Glomerular endothelial cell (primary cell): ENCODE measurements around the gene TRAF5. TPM values are rescaled to one million over a fixed set of nuclear protein-coding genes. Genes with fewer than 3 reads are reported as not detected.

Experiments used
- DNase-seq: peaks from one replicate; pipeline ENCODE4 v3.0.0-alpha.2; 2011; ENCODE audit warnings: low read depth, low spot score; ENCODE audit errors: extremely low read depth
- total RNA-seq: library from RNA; depleted of rRNA; stranded (reverse); fragments of >200 nt; gene quantifications from 2 replicates; pipeline ENCODE4 v1.2.3, GENCODE V29; 2015

The TRAF5 gene
- total RNA-seq, 1 donor from 2014 or later = 22.8 TPM

- no peak for DNase-seq
These were observed 801 bp downstream of the TRAF5 start for GRCh38 chr1:211327346-211327921.

- no peak for DNase-seq
These were observed 1.6 kb downstream of the TRAF5 start for GRCh38 chr1:211328084-211328694.

- DNase-seq = no peak
These were observed 2.3 kb downstream of the TRAF5 start for GRCh38 chr1:211328866-211329475.

GRCh38 chr1:211329764-211330201, 3.1 kb downstream of the TRAF5 start:
- no peak for DNase-seq

- DNase-seq = no peak
These were observed 3.8 kb downstream of the TRAF5 start for GRCh38 chr1:211330282-211330936.

- DNase-seq = no peak
These were observed 4.5 kb downstream of the TRAF5 start for GRCh38 chr1:211331011-211331709.

- DNase-seq = no peak
These were observed 5.5 kb downstream of the TRAF5 start for GRCh38 chr1:211332036-211332616.

- no peak for DNase-seq
These were observed 6.2 kb downstream of the TRAF5 start for GRCh38 chr1:211332830-211333229.

GRCh38 chr1:211333906-211334305, 7.3 kb downstream of the TRAF5 start:
- DNase-seq = no peak

- DNase-seq = no peak
These were observed 8.4 kb downstream of the TRAF5 start for GRCh38 chr1:211334986-211335385.

- no peak for DNase-seq
These were observed 9.0 kb downstream of the TRAF5 start for GRCh38 chr1:211335522-211336157.

GRCh38 chr1:211336161-211336560, 9.5 kb downstream of the TRAF5 start:
- DNase-seq = no peak

- no peak for DNase-seq
These were observed 10.1 kb downstream of the TRAF5 start for GRCh38 chr1:211336775-211337174.

GRCh38 chr1:211337430-211338223, 11.0 kb downstream of the TRAF5 start:
- DNase-seq = no peak

GRCh38 chr1:211338224-211338620, 11.6 kb downstream of the TRAF5 start:
- no peak for DNase-seq

- no peak for DNase-seq
These were observed 13.0 kb downstream of the TRAF5 start for GRCh38 chr1:211339631-211340041.

GRCh38 chr1:211340622-211341507, 14.2 kb downstream of the TRAF5 start:
- DNase-seq = no peak

- no peak for DNase-seq
These were observed 15.4 kb downstream of the TRAF5 start for GRCh38 chr1:211341999-211342398.

- no peak for DNase-seq
These were observed 17.0 kb downstream of the TRAF5 start for GRCh38 chr1:211343607-211344006.
